ENCODE results near the gene PSMF1. TPM values are rescaled to one million over a fixed set of nuclear protein-coding genes. Genes with fewer than 3 reads are reported as not detected.

Gene PSMF1
- total RNA-seq, 3 donors from 2014 or later = 113 to 118 (median 117) TPM

DNA sequence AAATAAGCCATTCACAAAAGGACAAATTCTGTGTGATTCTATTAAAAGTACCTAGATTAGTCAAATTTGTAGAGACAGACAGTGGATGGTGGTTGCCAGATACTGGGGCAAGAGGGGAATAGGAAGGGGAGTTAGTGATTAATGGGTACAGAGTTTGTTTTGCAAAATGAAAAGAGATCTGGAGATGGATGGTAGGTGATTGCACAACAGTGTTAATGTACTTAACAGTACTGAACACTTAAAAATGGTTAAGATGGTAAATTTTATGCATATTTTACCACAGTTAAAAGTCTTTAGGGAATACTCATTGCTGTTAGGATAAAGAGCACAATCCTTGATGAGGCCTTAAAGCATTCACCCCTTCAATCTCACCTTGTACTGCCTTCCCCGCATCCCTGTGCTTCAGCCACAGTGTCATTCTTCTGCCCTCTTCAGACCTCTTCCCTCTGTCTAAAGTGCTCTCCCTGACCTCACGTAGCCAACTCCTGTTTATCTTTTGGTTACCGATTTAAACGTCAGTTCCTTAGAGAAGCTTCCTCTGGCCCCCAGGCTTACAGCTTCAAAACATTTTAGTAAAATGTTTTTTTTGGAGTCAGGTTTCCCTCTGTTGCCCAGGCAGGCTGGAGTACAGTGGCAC, 11.8 kb downstream of the PSMF1 start:
- no peak for DNase-seq
- H3K4me1 ChIP-seq (ENCODE audit: low read depth) = no peaks in the 10 kb centered on the region
- no peak overlapping the region for H3K4me3 ChIP-seq
- TF ChIP-seq, protein P1, sequence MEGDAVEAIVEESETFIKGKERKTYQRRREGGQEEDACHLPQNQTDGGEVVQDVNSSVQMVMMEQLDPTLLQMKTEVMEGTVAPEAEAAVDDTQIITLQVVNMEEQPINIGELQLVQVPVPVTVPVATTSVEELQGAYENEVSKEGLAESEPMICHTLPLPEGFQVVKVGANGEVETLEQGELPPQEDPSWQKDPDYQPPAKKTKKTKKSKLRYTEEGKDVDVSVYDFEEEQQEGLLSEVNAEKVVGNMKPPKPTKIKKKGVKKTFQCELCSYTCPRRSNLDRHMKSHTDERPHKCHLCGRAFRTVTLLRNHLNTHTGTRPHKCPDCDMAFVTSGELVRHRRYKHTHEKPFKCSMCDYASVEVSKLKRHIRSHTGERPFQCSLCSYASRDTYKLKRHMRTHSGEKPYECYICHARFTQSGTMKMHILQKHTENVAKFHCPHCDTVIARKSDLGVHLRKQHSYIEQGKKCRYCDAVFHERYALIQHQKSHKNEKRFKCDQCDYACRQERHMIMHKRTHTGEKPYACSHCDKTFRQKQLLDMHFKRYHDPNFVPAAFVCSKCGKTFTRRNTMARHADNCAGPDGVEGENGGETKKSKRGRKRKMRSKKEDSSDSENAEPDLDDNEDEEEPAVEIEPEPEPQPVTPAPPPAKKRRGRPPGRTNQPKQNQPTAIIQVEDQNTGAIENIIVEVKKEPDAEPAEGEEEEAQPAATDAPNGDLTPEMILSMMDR (IDR thresholded peaks at IDR 0.05) = no peak
- H3K9me3 ChIP-seq = no peaks in the 10 kb centered on the region
- intact Hi-C loops (cut with DNase I, micrococcal nuclease) = no loop called here
- peaks cover 1% of the 10 kb centered on the region for H3K36me3 ChIP-seq (ENCODE audit: low read depth)
- ATAC-seq = no peak

DNA sequence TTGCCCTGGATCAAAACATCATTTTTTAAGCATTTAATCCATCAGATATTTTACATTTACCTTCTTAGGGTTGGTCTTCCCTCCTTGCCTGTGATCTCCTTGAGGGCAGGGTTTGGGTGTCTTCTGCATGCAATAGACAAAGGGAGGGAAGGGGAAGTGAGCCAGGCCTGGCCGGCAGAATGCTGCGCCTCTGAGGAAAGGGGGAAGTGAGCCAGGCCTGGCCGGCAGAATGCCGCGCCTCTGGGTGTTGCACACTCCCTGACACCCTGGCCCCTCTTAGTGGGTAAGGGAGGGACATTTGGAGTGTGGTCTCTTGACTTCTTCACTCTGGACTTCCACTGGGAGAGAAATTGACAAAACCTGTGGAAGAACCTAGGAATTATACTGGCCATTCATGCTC, 12.4 kb downstream of the PSMF1 start:
- peak in 1 of 3 donors; percentile 56 for DNase-seq
- ATAC-seq = peak; percentile 64
- H3K4me3 ChIP-seq = no peak overlapping the region
- TF ChIP-seq, protein P1 (IDR thresholded peaks at IDR 0.05) = no peak
- H3K4me1 ChIP-seq (ENCODE audit: low read depth) = no peaks in the 10 kb centered on the region
- H3K9me3 ChIP-seq = no peaks in the 10 kb centered on the region
- intact Hi-C loops (cut with DNase I, micrococcal nuclease) = no loop called here
- peaks cover 3% of the 10 kb centered on the region for H3K36me3 ChIP-seq (ENCODE audit: low read depth)

DNA sequence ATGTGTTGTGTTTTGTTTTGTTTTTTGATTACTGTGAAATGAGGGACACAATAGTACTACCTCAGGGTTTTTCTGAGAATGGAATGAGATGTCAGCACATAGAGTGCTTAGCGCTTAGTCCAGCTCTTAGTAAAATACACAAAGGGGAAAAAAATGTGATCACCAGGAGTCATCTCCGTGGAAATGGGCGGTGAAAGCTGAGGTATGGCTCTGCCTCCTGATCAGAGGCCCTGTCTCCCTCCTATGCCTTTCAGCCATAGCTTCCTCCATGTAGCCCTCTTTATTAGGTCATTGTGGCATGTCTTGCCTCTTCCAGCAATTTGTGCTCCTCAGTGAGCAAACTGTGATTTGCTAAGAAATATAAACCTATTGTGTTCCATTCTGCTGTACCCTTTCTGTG, 13.0 kb downstream of the PSMF1 start:
- H3K4me1 ChIP-seq (ENCODE audit: low read depth) = no peaks in the 10 kb centered on the region
- no peaks in the 10 kb centered on the region for H3K9me3 ChIP-seq
- DNase-seq (no peak), ATAC-seq (no peak)
- peaks cover 3% of the 10 kb centered on the region for H3K36me3 ChIP-seq (ENCODE audit: low read depth)
- TF ChIP-seq, protein P1 (IDR thresholded peaks at IDR 0.05) = no peak
- intact Hi-C loops (cut with DNase I, micrococcal nuclease) = no loop called here
- no peak overlapping the region for H3K4me3 ChIP-seq

- Histone ChIP-seq H3K4me3 (no peak overlapping the region), H3K36me3 (ENCODE audit: low read depth) (peaks cover 3% of the 10 kb centered on the region), H3K9me3 (no peaks in the 10 kb centered on the region), H3K4me1 (ENCODE audit: low read depth) (no peaks in the 10 kb centered on the region)
- DNase-seq (no peak), ATAC-seq (no peak)
- intact Hi-C loops (cut with DNase I, micrococcal nuclease) = no loop called here
- TF ChIP-seq, protein P1 (IDR thresholded peaks at IDR 0.05) = no peak
Observed at GRCh38 chr20:1134355-1134754, 16.0 kb downstream of the PSMF1 start.

GRCh38 chr20:1134836-1135235, 16.4 kb downstream of the PSMF1 start:
- peaks cover 3% of the 10 kb centered on the region for H3K36me3 ChIP-seq (ENCODE audit: low read depth)
- TF ChIP-seq, protein P1 (IDR thresholded peaks at IDR 0.05) = no peak
- no peaks in the 10 kb centered on the region for H3K4me1 ChIP-seq (ENCODE audit: low read depth)
- no peak for ATAC-seq
- H3K9me3 ChIP-seq = no peaks in the 10 kb centered on the region
- no peak overlapping the region for H3K4me3 ChIP-seq
- no peak for DNase-seq
- intact Hi-C loops (cut with DNase I, micrococcal nuclease) = no loop called here

GRCh38 chr20:1137236-1137635, 18.8 kb downstream of the PSMF1 start:
- Histone ChIP-seq H3K4me1 (ENCODE audit: low read depth) (no peaks in the 10 kb centered on the region), H3K36me3 (ENCODE audit: low read depth) (peaks cover 3% of the 10 kb centered on the region), H3K4me3 (no peak overlapping the region), H3K9me3 (no peaks in the 10 kb centered on the region)
- DNase-seq = no peak
- no peak for ATAC-seq
- TF ChIP-seq, protein P1 (IDR thresholded peaks at IDR 0.05) = no peak
- intact Hi-C loops (cut with DNase I, micrococcal nuclease) = no loop called here
